Dendritic cell treated with granulocyte-macrophage colony-stimulating factor and Interleukin-4, amounts not matched to agents 40 ng/mL and 50 ng/mL, for 4 days (primary cell): ENCODE measurements around the gene KLHL8.

ENCODE experiments used
- H3K27ac Mint-ChIP-seq: one replicate; pipeline ENCODE4 v1.8.0; 2022; ENCODE audit warnings: mild to moderate bottlenecking, mixed read lengths
- H3K27me3 Mint-ChIP-seq: one replicate; pipeline ENCODE4 v1.8.0; 2022; ENCODE audit warnings: mild to moderate bottlenecking, mixed read lengths
- H3K36me3 Mint-ChIP-seq: one replicate; pipeline ENCODE4 v1.8.0; 2022; ENCODE audit warnings: low read depth, mixed read lengths
- H3K4me1 Mint-ChIP-seq: one replicate; pipeline ENCODE4 v1.8.0; 2022; ENCODE audit warnings: low read depth, mixed read lengths
- H3K4me3 Mint-ChIP-seq: one replicate; pipeline ENCODE4 v1.8.0; 2022; ENCODE audit warnings: mild to moderate bottlenecking, moderate library complexity, mixed read lengths
- H3K9me3 Mint-ChIP-seq: one replicate; pipeline ENCODE4 v1.8.0; 2022; ENCODE audit warnings: mixed read lengths
- intact Hi-C: fragments of 100-400 bp; cut with micrococcal nuclease; formaldehyde crosslinking; loops from one replicate; pipeline ENCODE4 v1.15.0; 2022

The KLHL8 gene

DNA sequence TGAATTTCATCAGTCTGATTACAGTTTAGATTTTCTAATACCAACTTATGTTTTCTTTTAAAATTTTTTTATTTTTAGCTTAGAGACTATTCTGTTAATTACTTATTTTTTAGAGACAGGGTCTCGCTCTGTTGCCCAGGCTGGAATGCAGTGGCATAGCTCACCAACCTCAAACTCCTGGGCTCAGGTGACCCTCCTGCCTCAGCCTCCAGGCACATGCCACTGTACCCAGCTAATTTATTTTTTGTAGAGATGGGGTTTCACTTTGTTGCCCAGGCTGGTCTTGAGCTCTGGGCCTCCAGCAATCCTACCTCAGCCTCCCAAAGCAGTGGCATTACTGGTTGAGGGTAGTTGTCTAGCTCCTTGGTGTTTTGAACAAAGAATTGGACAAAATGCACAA is 102.0 kb downstream of the KLHL8 start:
- intact Hi-C loops = no loop called here
- H3K27me3 Mint-ChIP-seq = no peaks in the 10 kb centered on the region
- peaks cover 16% of the 10 kb centered on the region for H3K4me1 Mint-ChIP-seq
- H3K27ac Mint-ChIP-seq = no peak overlapping the region
- peaks cover 86% of the 10 kb centered on the region for H3K36me3 Mint-ChIP-seq
- H3K4me3 Mint-ChIP-seq = no peak overlapping the region
- H3K9me3 Mint-ChIP-seq = no peaks in the 10 kb centered on the region

DNA sequence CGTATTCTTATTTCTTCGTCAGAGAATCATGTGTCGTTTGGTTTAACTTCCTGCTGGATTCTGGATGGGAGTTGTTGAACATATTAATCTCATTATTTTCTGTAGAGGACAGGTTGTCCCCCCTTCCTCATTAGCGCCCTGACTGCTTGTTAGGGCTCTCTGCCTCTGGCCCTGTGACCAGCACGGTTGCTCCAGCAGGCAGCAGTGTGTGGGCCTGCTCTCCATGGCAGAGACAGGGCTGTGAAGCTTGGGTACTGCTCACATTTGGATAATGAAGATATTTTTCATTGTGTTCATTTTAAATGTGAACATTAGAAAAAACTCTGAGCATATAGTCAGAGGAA is 102.7 kb downstream of the KLHL8 start:
- peaks cover 90% of the 10 kb centered on the region for H3K36me3 Mint-ChIP-seq
- H3K27me3 Mint-ChIP-seq = no peaks in the 10 kb centered on the region
- no peak overlapping the region for H3K27ac Mint-ChIP-seq
- H3K4me3 Mint-ChIP-seq = no peak overlapping the region
- H3K4me1 Mint-ChIP-seq = peaks cover 16% of the 10 kb centered on the region
- H3K9me3 Mint-ChIP-seq = no peaks in the 10 kb centered on the region
- intact Hi-C loops = no loop called here

DNA sequence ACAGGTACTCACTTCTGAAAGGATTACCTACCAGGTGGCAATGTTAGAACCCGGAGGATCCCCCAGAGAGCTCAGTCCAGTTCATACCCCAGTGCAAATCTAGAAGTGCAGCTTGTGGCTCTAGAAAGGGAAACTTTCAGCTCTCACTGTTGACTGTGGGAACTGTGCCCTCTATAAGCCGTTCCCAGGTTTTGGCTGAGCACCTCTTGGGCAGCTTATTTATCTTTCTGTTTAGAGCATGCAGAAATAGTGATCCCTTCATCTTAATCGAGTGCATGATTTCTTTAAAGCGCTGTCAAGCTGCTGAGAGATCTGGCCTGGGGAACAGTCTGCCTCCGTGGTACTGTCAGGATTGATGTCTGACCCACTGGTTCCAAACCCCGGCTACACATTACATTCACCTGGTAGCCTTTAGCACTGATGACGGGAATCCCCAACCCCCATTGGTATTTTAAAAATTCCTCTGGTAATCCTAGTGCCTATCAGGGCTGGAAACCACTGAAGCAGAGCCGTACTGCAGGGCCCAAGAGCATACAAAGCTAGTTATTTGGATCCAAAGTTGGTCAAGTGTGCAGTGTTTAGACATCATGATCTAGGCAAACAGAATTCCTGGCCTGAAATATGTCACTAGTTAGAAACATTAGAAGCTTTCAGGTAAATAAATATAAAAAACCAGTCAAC is 103.2 kb downstream of the KLHL8 start:
- H3K4me1 Mint-ChIP-seq = peaks cover 14% of the 10 kb centered on the region
- intact Hi-C loops = no loop called here
- H3K36me3 Mint-ChIP-seq = peaks cover 95% of the 10 kb centered on the region
- H3K27me3 Mint-ChIP-seq = no peaks in the 10 kb centered on the region
- H3K27ac Mint-ChIP-seq = no peak overlapping the region
- H3K9me3 Mint-ChIP-seq = no peaks in the 10 kb centered on the region
- no peak overlapping the region for H3K4me3 Mint-ChIP-seq

DNA sequence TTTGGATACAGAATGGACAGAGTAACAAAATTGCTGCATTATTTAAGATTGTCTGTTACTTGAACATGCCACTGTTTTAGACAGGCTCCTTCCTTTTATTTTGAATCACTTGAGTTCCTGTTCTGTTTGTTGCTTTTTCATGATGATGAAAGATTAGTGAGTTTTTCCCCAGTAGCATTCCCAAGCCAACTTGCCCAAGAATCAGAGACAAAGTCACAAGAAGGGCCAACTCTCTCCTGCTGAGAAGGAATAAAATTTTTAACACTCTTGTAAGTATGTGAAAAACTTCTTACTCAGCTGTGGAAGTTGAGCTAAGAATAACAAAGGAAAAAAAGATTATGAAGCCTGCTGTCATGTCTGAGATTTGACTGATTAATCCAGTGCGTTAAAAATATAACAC is 104.2 kb downstream of the KLHL8 start:
- Mint-ChIP-seq H3K27me3 (no peaks in the 10 kb centered on the region), H3K4me1 (peaks cover 8% of the 10 kb centered on the region), H3K27ac (no peak overlapping the region), H3K4me3 (no peak overlapping the region), H3K36me3 (peaks cover 100% of the 10 kb centered on the region), H3K9me3 (no peaks in the 10 kb centered on the region)
- intact Hi-C loops = no loop called here

DNA sequence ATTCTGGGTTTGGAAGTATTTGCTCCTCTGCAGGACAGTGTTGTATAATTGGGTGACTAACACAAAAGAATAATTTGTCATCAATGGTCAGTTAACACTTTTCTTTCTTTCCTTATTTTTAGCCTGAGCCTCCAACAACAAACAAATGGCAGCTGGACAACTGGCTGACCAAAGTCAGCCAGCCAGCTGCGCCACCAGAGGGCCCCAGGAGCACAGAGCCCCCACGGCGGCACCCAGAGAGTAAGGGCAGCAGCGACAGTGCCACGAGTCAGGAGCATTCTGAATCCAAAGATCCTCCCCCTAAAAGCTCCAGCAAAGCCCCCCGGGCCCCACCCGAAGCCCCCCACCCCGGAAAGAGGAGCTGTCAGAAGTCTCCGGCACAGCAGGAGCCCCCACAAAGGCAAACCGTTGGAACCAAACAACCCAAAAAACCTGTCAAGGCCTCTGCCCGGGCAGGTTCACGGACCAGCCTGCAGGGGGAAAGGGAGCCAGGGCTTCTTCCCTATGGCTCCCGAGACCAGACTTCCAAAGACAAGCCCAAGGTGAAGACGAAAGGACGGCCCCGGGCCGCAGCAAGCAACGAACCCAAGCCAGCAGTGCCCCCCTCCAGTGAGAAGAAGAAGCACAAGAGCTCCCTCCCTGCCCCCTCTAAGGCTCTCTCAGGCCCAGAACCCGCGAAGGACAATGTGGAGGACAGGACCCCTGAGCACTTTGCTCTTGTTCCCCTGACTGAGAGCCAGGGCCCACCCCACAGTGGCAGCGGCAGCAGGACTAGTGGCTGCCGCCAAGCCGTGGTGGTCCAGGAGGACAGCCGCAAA is 106.0 kb downstream of the KLHL8 start:
- no peaks in the 10 kb centered on the region for H3K9me3 Mint-ChIP-seq
- no peaks in the 10 kb centered on the region for H3K27me3 Mint-ChIP-seq
- H3K4me3 Mint-ChIP-seq = no peak overlapping the region
- no peaks in the 10 kb centered on the region for H3K4me1 Mint-ChIP-seq
- intact Hi-C loops = no loop called here
- peaks cover 93% of the 10 kb centered on the region for H3K36me3 Mint-ChIP-seq
- H3K27ac Mint-ChIP-seq = no peak overlapping the region

DNA sequence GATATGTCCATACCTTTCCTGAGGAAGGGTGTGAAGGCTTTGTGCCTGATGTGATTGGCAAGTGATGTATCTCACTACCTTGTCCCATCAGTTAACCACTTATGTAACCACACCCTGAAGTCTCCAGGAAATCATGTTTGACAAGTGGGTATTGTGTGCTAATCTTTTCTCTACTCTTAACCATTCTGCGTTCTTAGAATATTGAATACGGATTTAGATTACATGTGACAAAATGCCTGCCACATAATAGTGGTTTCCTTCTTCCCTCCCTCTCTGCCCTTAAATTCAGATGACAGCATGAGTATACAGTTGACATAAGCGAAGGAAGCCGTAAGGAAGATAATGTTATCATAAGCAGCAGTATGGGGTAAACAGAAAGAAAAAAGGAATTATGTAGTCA is 108.4 kb downstream of the KLHL8 start:
- H3K27ac Mint-ChIP-seq = no peak overlapping the region
- peaks cover 92% of the 10 kb centered on the region for H3K36me3 Mint-ChIP-seq
- no peak overlapping the region for H3K4me3 Mint-ChIP-seq
- no peaks in the 10 kb centered on the region for H3K4me1 Mint-ChIP-seq
- intact Hi-C loops = no loop called here
- no peaks in the 10 kb centered on the region for H3K9me3 Mint-ChIP-seq
- H3K27me3 Mint-ChIP-seq = no peaks in the 10 kb centered on the region
